GM11168 (cell line): ENCODE data around the gene WFDC12.

Source experiments
- in situ Hi-C: fragments of 300-500 bp; cut with MboI; formaldehyde crosslinking; loops from one replicate; pipeline ENCODE4 v1.12.0; 2022; ENCODE audit warnings: low sequenced_read_pairs; ENCODE audit not compliant: unreplicated experiment

The WFDC12 gene

GRCh38 chr20:45094864-45095574 lies 29.2 kb downstream of the WFDC12 start:
- in situ Hi-C loops = loop anchor here (5.0 kb wide), 1 partner anchor 53 kb away; no protein-coding TSS in a partner anchor

GRCh38 chr20:45094201-45094600 lies 30.1 kb downstream of the WFDC12 start:
- in situ Hi-C loops = loop anchor here (5.0 kb wide), 1 partner anchor 52 kb away; no protein-coding TSS in a partner anchor

- in situ Hi-C loops = loop anchor here (5.0 kb wide), 1 partner anchor 51 kb away; no protein-coding TSS in a partner anchor
Observed at GRCh38 chr20:45092898-45093297, 31.4 kb downstream of the WFDC12 start.

- in situ Hi-C loops = loop anchor here (5.0 kb wide), 1 partner anchor 49 kb away; no protein-coding TSS in a partner anchor
Observed at GRCh38 chr20:45091366-45091765, 32.9 kb downstream of the WFDC12 start.

GRCh38 chr20:45090481-45090880 lies 33.8 kb downstream of the WFDC12 start:
- in situ Hi-C loops = loop anchor here (5.0 kb wide), 1 partner anchor 48 kb away; no protein-coding TSS in a partner anchor

GRCh38 chr20:45088247-45088646 lies 36.0 kb downstream of the WFDC12 start:
- in situ Hi-C loops = no loop called here

- in situ Hi-C loops = no loop called here
Observed at GRCh38 chr20:45087814-45088213, 36.5 kb downstream of the WFDC12 start.

- in situ Hi-C loops = no loop called here
Observed at GRCh38 chr20:45087097-45087790, 37.0 kb downstream of the WFDC12 start.

- in situ Hi-C loops = no loop called here
Observed at GRCh38 chr20:45085867-45086266, 38.4 kb downstream of the WFDC12 start.

- in situ Hi-C loops = no loop called here
Observed at GRCh38 chr20:45085289-45085688, 39.0 kb downstream of the WFDC12 start.

- in situ Hi-C loops = no loop called here
Observed at GRCh38 chr20:45083127-45083526, 41.1 kb downstream of the WFDC12 start.

GRCh38 chr20:45082468-45082867 lies 41.8 kb downstream of the WFDC12 start:
- in situ Hi-C loops = no loop called here

GRCh38 chr20:45080867-45081624 lies 43.2 kb downstream of the WFDC12 start:
- in situ Hi-C loops = no loop called here

GRCh38 chr20:45077559-45077958 lies 46.7 kb downstream of the WFDC12 start:
- in situ Hi-C loops = no loop called here
